HG02798 (cell line): Measurements from ENCODE around the gene IL36B.

Experiments used
- ATAC-seq: cut with Tn5 transposase; IDR thresholded peaks from one replicate; pipeline ENCODE4 v1.9.1; 2021; ENCODE audit warnings: mild to moderate bottlenecking; ENCODE audit not compliant: unreplicated experiment, poor library complexity

The IL36B gene

DNA sequence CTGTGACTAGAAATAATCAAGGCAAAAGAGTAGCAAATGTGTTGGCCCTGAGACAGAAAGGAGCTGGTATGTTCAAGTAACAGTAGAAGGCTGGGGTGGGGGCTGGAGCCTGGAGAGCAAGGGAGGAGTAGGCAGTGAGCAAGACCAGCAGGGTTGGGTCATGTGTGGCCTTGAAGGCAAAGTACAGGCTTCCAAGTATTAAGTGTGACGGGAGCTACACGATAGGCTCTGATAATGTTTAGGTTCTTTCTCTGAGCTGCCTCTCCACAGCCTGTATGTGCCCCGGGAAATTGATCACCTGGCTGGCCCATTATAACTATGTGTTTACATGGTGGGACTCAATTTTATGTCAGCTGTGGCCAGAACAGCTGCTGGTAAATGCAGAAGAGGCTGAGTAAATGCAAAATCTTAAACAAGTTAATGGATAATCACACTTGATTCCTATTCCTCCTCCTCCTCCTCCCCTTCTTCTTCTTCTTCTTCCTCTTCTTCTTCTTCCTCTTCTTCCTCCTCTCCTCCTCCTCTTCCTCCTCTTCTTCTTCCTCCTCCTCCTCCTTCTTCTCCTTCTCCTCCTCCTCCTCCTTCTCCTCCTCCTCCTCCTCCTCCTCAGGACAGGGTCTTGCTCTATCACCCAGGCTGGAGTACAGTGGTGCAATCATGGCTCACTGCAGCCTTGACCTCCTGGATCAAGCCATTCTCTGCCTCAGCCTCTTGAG is 24.4 kb upstream of the IL36B start:
- no peak for ATAC-seq

DNA sequence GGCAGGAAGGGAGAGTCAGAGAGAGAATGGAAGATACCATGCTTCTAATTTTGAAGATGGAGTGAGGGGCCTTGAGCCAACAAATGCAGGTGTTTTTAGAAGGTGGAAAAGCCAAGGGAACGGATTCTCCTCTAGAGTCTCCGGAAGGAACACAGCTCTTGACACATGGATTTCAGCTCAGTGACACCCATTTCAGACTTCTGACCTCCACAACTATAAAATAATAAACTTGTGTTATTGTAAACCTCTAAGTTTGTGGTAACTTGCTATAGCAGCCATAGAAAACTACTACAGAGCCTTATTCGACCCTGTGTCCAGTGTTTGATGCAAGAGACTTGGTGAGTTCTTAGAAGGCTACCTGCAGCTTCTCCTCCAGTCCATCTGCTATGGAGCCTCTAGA is 22.9 kb upstream of the IL36B start:
- no peak for ATAC-seq

DNA sequence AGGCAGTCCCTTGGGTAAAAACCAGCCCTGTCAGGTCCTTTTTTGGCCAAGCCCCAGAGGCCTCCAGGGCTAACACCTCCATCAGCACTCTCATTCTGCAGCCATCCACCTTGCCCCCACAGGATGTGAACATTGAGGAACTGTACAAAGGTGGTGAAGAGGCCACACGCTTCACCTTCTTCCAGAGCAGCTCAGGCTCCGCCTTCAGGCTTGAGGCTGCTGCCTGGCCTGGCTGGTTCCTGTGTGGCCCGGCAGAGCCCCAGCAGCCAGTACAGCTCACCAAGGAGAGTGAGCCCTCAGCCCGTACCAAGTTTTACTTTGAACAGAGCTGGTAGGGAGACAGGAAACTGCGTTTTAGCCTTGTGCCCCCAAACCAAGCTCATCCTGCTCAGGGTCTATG is 22.4 kb upstream of the IL36B start:
- no peak for ATAC-seq

DNA sequence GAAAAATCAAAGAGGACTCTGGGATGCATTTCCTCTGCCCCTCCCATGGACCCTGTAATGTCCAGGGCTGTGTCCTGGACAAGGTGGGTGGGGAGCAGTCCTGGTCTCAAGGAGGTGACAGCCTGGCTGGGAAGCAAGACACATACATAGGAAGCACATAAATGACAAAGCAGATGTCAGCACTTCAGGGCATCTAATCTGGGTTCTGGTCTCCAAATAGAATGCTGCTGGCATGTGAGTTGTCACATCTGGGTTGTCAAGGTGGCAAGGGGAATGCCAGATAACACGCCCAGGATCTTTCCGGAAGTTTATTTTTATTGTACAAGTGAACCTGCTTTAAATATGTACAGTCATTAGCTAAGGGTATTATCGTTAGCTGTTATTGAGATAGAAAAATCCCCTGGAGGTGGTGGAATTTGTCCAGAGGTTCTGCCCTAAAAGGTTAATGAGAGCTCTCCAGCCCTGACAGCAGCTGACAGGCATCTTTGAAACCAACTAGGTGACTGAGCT is 20.7 kb upstream of the IL36B start:
- no peak for ATAC-seq

DNA sequence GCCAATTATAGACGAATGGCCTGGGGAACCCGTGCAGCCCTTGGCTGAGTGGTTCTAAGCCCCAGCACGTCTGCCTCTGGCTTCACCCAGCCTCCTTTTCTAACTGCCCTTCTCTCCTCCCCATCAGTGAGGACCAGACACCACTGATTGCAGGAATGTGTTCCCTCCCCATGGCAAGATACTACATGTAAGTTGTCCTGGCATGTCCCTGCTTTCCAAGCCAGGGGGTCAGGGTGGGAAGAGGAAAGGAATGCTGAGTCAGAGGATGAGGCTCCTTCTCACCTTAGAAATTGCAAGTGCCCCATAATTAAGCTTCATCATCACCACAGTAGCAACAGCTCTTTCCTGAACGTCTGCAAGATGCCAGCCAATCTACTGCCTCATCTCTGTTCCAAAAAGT is 19.9 kb upstream of the IL36B start:
- no peak for ATAC-seq

DNA sequence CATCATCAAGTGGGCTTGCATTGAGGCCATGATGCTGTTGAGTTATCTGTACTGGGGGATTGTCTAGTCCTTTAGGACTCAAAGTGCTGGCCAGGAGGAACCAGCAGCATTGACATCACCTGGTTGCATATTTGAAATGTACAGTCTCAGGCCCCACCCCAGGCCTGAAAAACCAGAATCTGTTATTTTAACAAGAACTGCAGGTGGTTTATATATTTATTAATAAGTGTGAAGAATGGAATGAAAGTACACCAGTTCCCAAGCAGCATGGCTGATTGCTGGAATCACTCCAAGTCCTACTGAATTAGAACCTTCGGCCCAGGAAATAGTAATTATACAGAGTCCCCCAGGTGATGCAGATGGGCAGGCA is 17.9 kb upstream of the IL36B start:
- no peak for ATAC-seq

DNA sequence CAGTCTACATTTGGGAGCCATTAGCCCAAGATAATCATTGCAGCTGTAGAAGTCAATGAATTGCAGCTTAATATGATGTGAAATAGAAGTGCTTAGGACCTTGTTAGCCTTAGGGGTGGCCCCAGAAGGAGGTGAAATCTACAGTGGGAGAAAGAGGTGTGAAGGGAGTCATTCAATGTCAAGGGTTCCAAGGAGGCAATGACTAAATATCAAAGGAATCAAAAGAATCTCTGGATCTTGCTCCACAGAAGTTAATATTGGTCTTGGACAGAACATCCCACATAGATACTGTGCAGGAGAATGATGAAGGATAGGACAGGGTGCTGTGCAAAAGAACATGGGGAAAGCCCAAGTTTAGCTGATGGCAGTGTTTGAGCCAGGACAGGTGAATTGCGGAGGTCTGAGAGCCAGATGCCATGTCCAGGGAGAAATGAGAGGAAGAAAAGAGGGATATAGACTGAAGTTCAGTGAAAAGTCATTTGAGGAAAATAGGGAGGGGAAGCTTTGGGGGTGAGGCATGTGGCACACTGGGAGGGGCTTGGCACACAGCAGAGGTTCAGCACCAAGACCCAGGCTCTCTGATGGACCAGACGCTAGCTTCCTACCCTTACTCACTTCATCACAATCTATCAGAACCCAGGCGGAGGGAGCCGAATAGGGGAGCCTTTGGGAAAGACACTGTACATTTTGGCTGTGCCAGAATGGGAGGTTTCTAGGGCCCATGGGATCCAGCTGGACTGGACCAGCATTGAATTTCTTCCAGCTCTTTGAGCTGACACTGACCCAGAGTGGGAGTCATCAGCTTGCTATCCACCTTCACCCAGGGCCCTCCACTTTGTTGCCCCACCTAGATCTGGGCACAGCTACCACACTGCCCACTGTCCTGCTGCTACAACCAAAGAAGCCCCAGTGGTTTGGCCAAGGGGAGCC is 17.3 kb upstream of the IL36B start:
- ATAC-seq, result no peak

DNA sequence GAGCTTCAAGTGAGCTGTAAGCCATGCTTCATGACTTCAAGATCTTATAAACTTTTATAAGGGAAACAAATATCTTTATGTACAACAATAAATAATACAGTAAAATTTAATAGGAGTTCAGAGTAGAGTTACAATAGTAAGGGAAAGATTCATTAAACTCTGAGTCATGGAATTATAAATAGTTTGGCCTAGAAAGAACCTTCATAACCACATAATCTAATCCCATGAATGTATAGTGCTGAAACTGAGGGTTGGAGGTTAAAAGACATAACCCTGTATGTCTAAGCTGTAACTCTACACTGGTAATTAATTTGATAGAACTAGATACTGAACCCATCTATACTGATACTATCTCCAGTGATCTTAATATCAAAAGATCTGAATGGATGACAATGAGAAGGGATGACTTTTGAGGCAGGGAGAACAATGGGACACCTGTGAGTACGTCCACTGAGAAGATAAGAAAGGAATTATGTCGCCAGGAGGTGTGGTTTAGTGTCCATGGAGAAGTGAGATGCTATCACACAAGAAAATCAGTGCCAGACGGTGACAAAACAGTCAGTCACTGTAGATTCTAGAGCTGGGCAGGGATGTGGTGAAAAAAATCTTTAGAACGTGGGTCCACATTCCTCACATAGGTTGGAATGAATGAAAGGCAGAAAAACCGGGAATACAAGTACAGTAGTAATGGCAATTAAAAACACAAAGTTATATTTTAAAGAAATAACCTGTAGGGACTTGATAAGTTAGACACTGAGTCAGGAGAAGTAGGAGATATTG is 16.2 kb upstream of the IL36B start:
- no peak for ATAC-seq

DNA sequence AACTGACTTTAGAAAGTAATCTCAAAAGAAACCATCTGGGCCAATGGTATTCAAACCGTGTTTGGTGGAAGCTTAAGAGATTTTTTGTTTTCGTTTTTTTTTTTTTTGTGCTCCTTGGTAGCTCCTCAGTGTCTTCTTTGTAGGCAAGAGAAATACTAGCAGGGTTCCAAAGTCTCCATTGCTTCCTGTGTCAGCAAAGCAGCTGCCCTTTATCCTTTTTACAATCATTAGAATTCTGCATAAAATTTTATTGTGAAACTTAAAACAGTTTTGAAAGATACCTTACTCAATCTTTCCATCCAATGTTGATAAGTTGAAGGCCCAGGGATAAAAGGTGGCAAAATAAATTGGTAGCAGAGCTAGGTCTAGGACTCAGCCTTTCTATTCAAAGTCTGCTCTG is 15.6 kb upstream of the IL36B start:
- no peak for ATAC-seq

DNA sequence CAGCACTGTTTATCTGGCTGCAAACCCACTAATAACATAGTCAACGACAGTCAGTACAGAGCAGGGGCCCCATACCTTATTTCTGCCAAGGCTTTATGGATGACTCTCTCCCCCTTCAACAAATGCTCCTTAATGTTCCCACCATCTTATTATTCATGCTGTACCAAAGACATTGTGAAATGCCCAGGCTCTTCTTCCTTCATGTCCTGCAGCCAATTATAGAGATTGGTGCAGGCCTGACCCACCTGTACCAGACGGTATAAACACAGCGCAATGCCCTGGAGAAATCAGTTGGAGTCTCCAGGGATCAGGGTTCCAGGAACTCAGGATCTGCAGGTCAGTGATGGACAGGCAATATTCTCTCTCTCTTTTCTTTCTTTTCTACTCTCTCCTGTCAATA is 15.0 kb upstream of the IL36B start, which contains the start of gene IL1F10:
TSS of gene IL1F10 (plus strand) at position 290 of the 400 bp plus-strand sequence. CDS start 4,769 bp downstream, outside the sequence.
- no peak for ATAC-seq

DNA sequence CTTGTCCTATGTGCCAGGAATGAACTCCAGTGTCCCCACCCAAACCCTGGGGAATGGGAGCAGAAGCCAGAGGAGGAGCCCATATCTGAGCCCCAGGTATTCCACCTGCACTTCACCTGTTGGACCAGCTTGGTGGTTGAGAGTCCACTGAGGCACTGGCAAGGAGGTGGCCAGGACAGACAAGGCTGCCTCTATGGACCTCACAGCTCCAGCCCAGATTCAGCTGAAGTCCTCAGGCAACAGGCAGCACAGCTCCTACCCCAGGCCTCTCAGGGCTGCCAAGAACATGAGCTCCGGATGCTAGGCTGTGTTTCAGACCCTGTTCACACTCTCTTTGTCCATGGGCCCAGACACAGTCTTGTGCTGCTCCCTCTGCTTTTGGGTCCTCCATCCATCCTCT is 12.2 kb upstream of the IL36B start:
- no peak for ATAC-seq

DNA sequence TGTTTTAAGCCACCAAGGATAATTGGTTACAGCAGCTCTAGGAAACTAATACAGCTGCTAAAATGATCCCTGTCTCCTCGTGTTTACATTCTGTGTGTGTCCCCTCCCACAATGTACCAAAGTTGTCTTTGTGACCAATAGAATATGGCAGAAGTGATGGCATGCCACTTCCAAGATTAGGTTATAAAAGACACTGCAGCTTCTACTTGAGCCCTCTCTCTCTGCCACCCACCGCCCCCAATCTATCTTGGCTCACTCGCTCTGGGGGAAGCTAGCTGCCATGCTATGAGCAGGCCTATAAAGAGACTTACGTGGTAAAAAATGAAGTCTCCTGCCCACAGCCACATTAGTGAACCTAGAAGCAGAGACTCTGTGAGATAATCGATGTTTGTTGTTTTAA is 11.6 kb upstream of the IL36B start:
- no peak for ATAC-seq

DNA sequence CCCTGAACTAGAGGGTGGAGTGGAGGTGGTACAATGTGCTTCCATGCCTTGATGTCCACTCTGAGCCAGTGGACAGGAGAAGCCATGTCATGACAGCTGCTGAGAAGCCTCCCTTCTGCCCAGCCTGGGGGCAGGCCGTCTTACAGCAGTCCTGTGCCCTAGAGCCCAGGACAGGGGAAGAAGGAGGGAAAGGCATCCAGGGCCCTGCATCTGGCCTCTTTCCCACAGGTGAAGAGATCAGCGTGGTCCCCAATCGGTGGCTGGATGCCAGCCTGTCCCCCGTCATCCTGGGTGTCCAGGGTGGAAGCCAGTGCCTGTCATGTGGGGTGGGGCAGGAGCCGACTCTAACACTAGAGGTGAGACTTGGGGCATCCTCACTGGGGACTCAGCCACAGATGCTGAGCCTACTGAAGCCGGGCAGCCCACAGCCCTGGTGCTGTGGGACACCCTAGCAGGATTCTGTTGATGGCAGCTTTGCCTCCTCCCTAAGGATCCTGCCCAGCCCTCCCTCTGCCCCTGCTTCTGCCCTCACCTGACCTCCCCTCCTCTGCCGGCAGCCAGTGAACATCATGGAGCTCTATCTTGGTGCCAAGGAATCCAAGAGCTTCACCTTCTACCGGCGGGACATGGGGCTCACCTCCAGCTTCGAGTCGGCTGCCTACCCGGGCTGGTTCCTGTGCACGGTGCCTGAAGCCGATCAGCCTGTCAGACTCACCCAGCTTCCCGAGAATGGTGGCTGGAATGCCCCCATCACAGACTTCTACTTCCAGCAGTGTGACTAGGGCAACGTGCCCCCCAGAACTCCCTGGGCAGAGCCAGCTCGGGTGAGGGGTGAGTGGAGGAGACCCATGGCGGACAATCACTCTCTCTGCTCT is 9.5 kb upstream of the IL36B start:
- ATAC-seq, result no peak

DNA sequence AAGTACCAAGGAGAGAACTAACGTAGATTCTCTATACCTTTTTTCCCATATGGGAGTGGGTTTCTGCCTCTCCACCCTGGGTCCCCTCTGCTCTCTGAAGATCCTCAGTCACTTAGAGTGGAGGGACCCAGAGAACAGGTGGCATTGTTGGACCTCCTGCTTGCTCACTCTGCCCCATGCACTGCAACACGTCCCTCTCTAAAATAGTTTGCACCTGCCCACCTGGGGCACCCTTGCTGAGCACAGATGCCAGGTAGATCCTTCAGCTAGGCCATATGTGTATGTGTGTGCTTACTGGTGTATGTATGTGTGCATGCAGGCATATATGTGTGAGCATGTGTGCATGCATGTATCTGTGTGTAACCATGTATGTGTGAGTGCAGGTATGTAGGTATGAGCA is 8.6 kb upstream of the IL36B start:
- ATAC-seq, result no peak

DNA sequence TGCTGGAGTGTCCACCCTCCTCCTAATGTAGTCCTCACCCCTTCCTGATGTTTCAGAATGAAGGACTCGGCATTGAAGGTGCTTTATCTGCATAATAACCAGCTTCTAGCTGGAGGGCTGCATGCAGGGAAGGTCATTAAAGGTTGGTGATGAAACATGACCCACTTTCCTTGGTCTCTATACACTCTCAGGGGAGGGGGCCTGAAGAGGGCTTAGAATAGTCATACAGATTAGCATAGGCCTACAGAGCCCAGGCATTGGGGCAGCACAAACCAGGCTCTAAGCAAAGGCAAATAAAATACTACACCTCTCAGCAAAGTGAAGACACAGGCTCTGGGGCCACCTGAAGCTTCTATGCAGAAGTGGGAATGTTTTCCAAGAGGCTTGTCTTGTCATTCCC is 8.1 kb upstream of the IL36B start:
- no peak for ATAC-seq

DNA sequence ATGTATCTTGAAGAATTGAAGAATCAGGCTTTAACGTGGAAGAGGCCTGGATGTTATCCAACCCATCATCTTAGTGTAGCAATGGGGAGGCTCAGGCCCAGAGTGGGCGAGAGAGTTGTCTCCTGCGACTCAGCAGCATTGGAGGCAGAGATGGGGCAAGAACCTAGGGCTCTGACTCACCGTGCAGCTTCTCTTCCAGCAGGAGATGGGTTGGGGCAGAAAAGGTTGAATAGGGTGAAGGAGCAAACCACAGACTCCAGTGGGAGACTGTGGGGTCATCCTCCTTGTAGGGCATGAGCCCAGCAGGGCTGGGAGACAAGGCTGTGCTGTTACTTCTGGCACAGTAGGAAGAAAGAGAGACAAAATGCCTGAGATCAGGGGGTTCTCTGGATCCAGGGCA is 7.7 kb upstream of the IL36B start:
- ATAC-seq, result no peak

DNA sequence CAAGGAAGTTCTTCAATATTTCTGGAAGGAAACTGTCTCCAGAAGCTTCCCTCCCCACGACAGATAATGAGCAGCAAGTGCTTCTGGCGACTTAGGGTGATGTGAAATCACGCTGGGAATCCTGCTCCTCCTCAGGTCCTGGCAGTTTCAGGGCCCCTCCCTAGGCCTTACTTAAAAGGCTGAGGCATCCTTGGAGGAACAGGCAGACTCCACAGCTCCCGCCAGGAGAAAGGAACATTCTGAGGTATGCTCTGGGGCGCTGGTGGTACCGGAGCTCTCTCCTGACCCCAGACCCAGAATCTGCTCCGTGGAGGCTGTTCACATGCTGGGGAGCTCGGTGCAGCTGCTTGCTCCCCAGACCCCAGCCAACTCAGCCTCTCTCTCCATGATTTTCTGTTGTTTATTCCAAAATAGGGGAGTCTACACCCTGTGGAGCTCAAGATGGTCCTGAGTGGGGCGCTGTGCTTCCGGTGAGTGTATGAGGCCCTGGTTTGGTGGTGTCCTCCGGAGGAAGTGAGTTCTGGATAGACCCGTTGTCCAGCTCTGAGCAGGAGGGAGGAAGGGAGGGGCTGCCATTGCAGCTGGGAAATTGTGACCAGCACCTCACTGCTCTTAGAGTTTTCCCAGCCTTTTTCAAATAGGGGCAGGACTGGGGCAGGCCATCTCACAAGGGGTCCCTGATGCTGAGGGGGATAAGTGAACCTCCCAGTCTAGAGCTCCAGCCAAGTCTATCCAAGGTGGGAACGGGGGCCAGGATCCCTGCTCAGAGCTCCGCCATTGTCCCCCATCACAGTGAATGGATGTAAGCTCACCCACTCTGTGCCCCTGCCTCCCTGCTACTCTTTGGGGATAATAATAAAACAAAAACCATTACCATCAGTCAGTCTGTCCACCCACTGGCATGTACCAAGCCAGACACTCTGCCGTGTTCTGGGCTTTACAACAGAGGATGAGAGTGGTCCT is 6.6 kb upstream of the IL36B start, which contains the start of gene IL36RN:
TSS of gene IL36RN (plus strand) at position 201 of the 963 bp plus-strand sequence. CDS start at position 442, 241 bp downstream.
- ATAC-seq, result no peak

DNA sequence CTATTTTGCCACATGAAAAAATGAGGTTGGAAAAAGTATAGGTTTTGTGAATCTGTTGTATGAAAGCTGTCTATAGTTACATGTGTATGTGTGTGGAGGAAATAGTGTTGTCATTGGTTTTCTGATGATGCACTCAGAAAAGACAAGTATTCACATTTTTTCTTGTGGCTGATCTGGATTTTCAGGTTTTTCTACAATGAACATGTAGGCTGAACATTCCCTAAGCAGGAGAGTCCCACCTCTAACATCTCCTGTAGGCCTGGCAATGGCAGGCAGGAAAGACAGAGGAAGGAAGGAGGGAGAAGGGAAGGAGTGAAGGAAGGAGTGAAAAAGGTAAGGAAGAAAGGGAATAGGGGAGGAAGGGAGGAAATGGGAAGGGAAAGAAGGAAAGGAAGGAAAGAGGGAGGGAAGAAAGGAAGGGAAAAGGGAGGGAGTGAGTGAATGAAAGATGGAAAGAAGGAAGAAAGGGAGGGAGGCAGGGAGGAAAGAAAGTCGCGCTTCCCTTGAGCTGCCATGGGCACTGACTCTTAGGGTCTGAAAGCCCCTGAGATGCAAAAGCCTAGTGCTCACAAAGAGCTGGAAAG is 5.8 kb upstream of the IL36B start:
- no peak for ATAC-seq
